ENCODE results near the gene SGK1.

SGK1 gene

GRCh38 chr6:134347885-134348805 lies 30.2 kb upstream of the SGK1 start:
- H3K4me3 ChIP-seq (ENCODE audit: low read depth, low read length, poor library complexity, severe bottlenecking): no peak overlapping the region
- H3K27me3 ChIP-seq (ENCODE audit: insufficient read depth, low read length): no peaks in the 10 kb centered on the region
- no peak overlapping the region for H3K9ac ChIP-seq (ENCODE audit: low read length)
- no peaks in the 10 kb centered on the region for H3K9me2 ChIP-seq (ENCODE audit: low read depth, low read length)
- no peaks in the 10 kb centered on the region for H3K4me1 ChIP-seq (ENCODE audit: insufficient read depth, low read length, severe bottlenecking)
- H3K4me2 ChIP-seq (ENCODE audit: low read length): no peak overlapping the region
- TF ChIP-seq, protein P1, sequence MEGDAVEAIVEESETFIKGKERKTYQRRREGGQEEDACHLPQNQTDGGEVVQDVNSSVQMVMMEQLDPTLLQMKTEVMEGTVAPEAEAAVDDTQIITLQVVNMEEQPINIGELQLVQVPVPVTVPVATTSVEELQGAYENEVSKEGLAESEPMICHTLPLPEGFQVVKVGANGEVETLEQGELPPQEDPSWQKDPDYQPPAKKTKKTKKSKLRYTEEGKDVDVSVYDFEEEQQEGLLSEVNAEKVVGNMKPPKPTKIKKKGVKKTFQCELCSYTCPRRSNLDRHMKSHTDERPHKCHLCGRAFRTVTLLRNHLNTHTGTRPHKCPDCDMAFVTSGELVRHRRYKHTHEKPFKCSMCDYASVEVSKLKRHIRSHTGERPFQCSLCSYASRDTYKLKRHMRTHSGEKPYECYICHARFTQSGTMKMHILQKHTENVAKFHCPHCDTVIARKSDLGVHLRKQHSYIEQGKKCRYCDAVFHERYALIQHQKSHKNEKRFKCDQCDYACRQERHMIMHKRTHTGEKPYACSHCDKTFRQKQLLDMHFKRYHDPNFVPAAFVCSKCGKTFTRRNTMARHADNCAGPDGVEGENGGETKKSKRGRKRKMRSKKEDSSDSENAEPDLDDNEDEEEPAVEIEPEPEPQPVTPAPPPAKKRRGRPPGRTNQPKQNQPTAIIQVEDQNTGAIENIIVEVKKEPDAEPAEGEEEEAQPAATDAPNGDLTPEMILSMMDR (IDR thresholded peaks at IDR 0.05; ENCODE audit: low read length): no peak
- no peak for TF ChIP-seq EZH2 (IDR thresholded peaks at IDR 0.05; ENCODE audit: borderline replicate concordance, low read length)
- H3K79me2 ChIP-seq (ENCODE audit: insufficient read depth, low read length): no peaks in the 10 kb centered on the region
- no peaks in the 10 kb centered on the region for H3F3A ChIP-seq (ENCODE audit: insufficient read depth, low read length)
- H3K27ac ChIP-seq (ENCODE audit: low read depth, low read length, poor library complexity, severe bottlenecking): no peak overlapping the region
- no peaks in the 10 kb centered on the region for H4K20me1 ChIP-seq (ENCODE audit: insufficient read depth, low read length)
- H2AFZ ChIP-seq (ENCODE audit: low read length): no peak overlapping the region
- H3K9me3 ChIP-seq (ENCODE audit: low read length): no peaks in the 10 kb centered on the region
- H3K36me3 ChIP-seq (ENCODE audit: insufficient read depth, low read length): no peaks in the 10 kb centered on the region

DNA sequence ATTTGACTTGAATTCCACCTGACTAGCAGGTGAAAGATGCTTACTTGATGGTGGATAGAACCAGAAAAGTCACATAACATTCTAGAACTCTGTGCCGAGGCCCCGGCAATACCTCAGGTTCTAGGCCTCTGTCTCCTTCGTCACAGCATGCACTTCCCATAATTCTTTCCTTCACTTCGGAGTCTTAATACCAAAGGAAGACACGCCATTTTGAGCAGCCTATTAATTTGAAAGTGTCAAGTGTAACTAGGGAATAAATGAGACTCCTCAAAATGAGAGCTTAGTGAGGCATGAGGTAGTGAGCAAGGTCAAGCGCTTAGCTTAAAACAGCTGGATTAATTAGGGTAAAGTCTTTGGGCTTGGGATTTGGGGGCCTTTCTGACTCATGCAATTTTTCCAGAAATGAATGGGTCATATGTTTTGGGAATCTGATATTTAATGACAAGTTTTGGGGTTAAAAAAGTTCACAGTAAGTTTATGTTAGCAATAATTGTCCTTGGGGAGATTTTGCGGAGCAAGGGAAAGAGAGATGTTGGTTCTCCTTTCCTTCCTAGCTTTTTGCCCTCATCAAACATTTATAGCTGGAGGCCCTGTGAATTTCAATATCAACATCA lies 29.1 kb upstream of the SGK1 start:
- TF ChIP-seq, protein P1 (IDR thresholded peaks at IDR 0.05; ENCODE audit: low read length): no peak
- TF ChIP-seq EZH2 (IDR thresholded peaks at IDR 0.05; ENCODE audit: borderline replicate concordance, low read length): no peak

GRCh38 chr6:134345789-134346188 lies 27.9 kb upstream of the SGK1 start:
- no peaks in the 10 kb centered on the region for H3K4me1 ChIP-seq (ENCODE audit: insufficient read depth, low read length, severe bottlenecking)
- H3K27ac ChIP-seq (ENCODE audit: low read depth, low read length, poor library complexity, severe bottlenecking): no peak overlapping the region
- no peak overlapping the region for H3K9ac ChIP-seq (ENCODE audit: low read length)
- H3K79me2 ChIP-seq (ENCODE audit: insufficient read depth, low read length): no peaks in the 10 kb centered on the region
- TF ChIP-seq, protein P1 (IDR thresholded peaks at IDR 0.05; ENCODE audit: low read length): no peak
- no peak for TF ChIP-seq EZH2 (IDR thresholded peaks at IDR 0.05; ENCODE audit: borderline replicate concordance, low read length)
- H3K36me3 ChIP-seq (ENCODE audit: insufficient read depth, low read length): no peaks in the 10 kb centered on the region
- H3F3A ChIP-seq (ENCODE audit: insufficient read depth, low read length): no peaks in the 10 kb centered on the region
- H3K9me2 ChIP-seq (ENCODE audit: low read depth, low read length): no peaks in the 10 kb centered on the region
- no peaks in the 10 kb centered on the region for H4K20me1 ChIP-seq (ENCODE audit: insufficient read depth, low read length)
- H3K4me2 ChIP-seq (ENCODE audit: low read length): no peak overlapping the region
- H2AFZ ChIP-seq (ENCODE audit: low read length): no peak overlapping the region
- no peaks in the 10 kb centered on the region for H3K9me3 ChIP-seq (ENCODE audit: low read length)
- H3K4me3 ChIP-seq (ENCODE audit: low read depth, low read length, poor library complexity, severe bottlenecking): no peak overlapping the region
- H3K27me3 ChIP-seq (ENCODE audit: insufficient read depth, low read length): no peaks in the 10 kb centered on the region

More for the DNA sequence above, 29.1 kb upstream of the SGK1 start:
- Histone ChIP-seq H3K79me2 (ENCODE audit: insufficient read depth, low read length) (no peaks in the 10 kb centered on the region), H3K36me3 (ENCODE audit: insufficient read depth, low read length) (no peaks in the 10 kb centered on the region), H2AFZ (ENCODE audit: low read length) (no peak overlapping the region), H3K4me1 (ENCODE audit: insufficient read depth, low read length, severe bottlenecking) (no peaks in the 10 kb centered on the region), H3K4me2 (ENCODE audit: low read length) (no peak overlapping the region), H4K20me1 (ENCODE audit: insufficient read depth, low read length) (no peaks in the 10 kb centered on the region), H3K9me3 (ENCODE audit: low read length) (no peaks in the 10 kb centered on the region), H3K4me3 (ENCODE audit: low read depth, low read length, poor library complexity, severe bottlenecking) (no peak overlapping the region), H3K9ac (ENCODE audit: low read length) (no peak overlapping the region), H3K9me2 (ENCODE audit: low read depth, low read length) (no peaks in the 10 kb centered on the region), H3K27ac (ENCODE audit: low read depth, low read length, poor library complexity, severe bottlenecking) (no peak overlapping the region), H3F3A (ENCODE audit: insufficient read depth, low read length) (no peaks in the 10 kb centered on the region), H3K27me3 (ENCODE audit: insufficient read depth, low read length) (no peaks in the 10 kb centered on the region)
